ENCODE data around the gene AQP4.

Gene AQP4

DNA sequence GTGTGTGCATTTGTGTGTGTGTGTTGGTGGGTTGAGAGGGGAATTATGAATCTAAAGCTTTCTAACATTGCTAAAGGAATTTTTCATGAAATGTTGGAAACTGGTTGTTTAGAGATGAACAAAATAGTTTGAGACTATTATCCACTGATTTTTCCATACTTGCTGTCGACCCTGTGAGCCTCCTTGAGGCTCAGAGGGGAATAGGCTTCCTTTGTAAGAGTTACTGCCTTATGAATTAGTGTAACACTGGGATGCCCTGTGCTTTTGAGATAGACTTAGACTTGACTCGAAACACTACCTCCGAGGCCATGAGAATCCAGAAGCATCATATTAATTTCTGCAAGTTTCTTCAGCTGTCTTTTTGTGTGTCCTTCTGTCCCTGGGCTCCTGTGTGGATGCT lies 37.9 kb downstream of the AQP4 start:
- Histone ChIP-seq H3K27ac (replicated peaks; ENCODE audit: low read length) (no peak overlapping the region), H2BK15ac (ENCODE audit: low read length) (no peak overlapping the region), H3K9ac (ENCODE audit: low read depth, low read length, poor library complexity) (no peak overlapping the region), H3K4me1 (ENCODE audit: control insufficient read depth in 2 of 2, insufficient read depth in 1 of 2, low read depth in 1 of 2, low read length in 2 of 2) (peaks cover 0 to 2% of the 10 kb centered on the region in 2 donors), H2AK5ac (ENCODE audit: low read depth, low read length) (no peak overlapping the region), H4K91ac (ENCODE audit: low read depth, low read length, poor library complexity) (no peak overlapping the region), H3K27me3 (ENCODE audit: control insufficient read depth in 3 of 3, insufficient read depth in 3 of 3, low read depth in 1 of 3, low read length in 3 of 3) (no peaks in the 10 kb centered on the region), H2AFZ (ENCODE audit: low read length) (no peak overlapping the region), H4K8ac (ENCODE audit: low read depth, low read length) (no peak overlapping the region), H3K4me3 (ENCODE audit: low read length in 2 of 2) (no peak overlapping the region), H3K4ac (ENCODE audit: low read length) (no peak overlapping the region), H3K23ac (ENCODE audit: low read depth, low read length, poor library complexity) (no peak overlapping the region), H3K18ac (ENCODE audit: low read length) (no peak overlapping the region), H3K4me2 (ENCODE audit: insufficient read depth, low read length, poor library complexity, severe bottlenecking) (no peak overlapping the region), H3K9me3 (replicated peaks in 1 of 2; ENCODE audit: control insufficient read depth in 2 of 2, insufficient read depth in 1 of 2, low read depth in 1 of 2, low read length in 2 of 2) (peaks cover 0 to 2% of the 10 kb centered on the region in 2 donors), H3K14ac (ENCODE audit: low read length) (no peak overlapping the region), H3K79me1 (ENCODE audit: low read depth, low read length) (no peaks in the 10 kb centered on the region), H2BK12ac (ENCODE audit: low read length) (no peak overlapping the region), H2BK120ac (ENCODE audit: low read depth, low read length) (no peak overlapping the region), H2BK5ac (ENCODE audit: low read length) (no peak overlapping the region), H3K36me3 (replicated peaks in 1 of 2; ENCODE audit: control insufficient read depth in 2 of 2, insufficient read depth in 2 of 2, low read length in 2 of 2) (no peaks in the 10 kb centered on the region)
- WGBS, 2 donors (ENCODE audit: extremely low coverage in 2 of 2, insufficient read length in 2 of 2, insufficient replicate concordance in 1 of 2) = no CpG with 5 or more reads among the region's 3 CpGs
- no peak for DNase-seq (ENCODE audit: low spot score)

DNA sequence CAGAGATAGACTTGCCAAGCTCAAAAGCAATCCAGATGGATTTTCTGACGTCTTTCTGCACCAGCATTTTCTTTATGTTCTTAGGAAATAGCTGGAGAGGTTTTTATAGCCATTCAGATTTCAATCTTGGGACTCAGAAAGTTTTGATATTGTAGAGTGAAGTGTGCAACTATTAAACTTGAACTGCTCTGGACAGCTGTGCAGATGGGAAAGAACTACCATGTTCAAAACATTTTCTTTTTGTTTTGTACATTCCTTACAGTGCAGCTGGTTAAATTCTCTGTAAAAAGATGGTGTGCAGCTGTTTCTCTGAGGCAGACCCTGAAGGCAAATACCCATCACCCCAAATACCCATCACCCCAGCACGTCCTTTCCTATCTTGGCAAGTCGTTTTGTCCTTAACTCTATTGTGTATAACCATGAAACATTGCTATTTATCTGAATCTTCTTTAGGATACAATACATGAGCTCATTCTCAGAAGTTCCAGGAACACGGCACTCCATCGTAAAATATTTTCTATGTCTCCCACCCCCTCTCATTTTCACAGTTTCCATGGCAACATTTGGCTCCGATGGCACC lies 38.8 kb downstream of the AQP4 start:
- WGBS, 2 donors (ENCODE audit: extremely low coverage in 2 of 2, insufficient read length in 2 of 2, insufficient replicate concordance in 1 of 2) = no CpG with 5 or more reads among the region's 6 CpGs
- no peaks in the 10 kb centered on the region for H3K27me3 ChIP-seq (ENCODE audit: control insufficient read depth in 3 of 3, insufficient read depth in 3 of 3, low read depth in 1 of 3, low read length in 3 of 3)
- H2BK120ac ChIP-seq (ENCODE audit: low read depth, low read length) = no peak overlapping the region
- no peak overlapping the region for H3K9ac ChIP-seq (ENCODE audit: low read depth, low read length, poor library complexity)
- H3K27ac ChIP-seq (replicated peaks; ENCODE audit: low read length) = no peak overlapping the region
- H4K8ac ChIP-seq (ENCODE audit: low read depth, low read length) = no peak overlapping the region
- H3K4me3 ChIP-seq (ENCODE audit: low read length in 2 of 2) = no peak overlapping the region
- no peak overlapping the region for H3K14ac ChIP-seq (ENCODE audit: low read length)
- no peak overlapping the region for H2AK5ac ChIP-seq (ENCODE audit: low read depth, low read length)
- no peak overlapping the region for H2BK5ac ChIP-seq (ENCODE audit: low read length)
- DNase-seq (ENCODE audit: low spot score) = no peak
- no peak overlapping the region for H3K4me2 ChIP-seq (ENCODE audit: insufficient read depth, low read length, poor library complexity, severe bottlenecking)
- no peak overlapping the region for H2AFZ ChIP-seq (ENCODE audit: low read length)
- H4K91ac ChIP-seq (ENCODE audit: low read depth, low read length, poor library complexity) = no peak overlapping the region
- H3K36me3 ChIP-seq (replicated peaks in 1 of 2; ENCODE audit: control insufficient read depth in 2 of 2, insufficient read depth in 2 of 2, low read length in 2 of 2) = no peaks in the 10 kb centered on the region
- H3K4me1 ChIP-seq (ENCODE audit: control insufficient read depth in 2 of 2, insufficient read depth in 1 of 2, low read depth in 1 of 2, low read length in 2 of 2) = peaks cover 0 to 2% of the 10 kb centered on the region in 2 donors
- no peak overlapping the region for H3K4ac ChIP-seq (ENCODE audit: low read length)
- no peak overlapping the region for H3K18ac ChIP-seq (ENCODE audit: low read length)
- no peaks in the 10 kb centered on the region for H3K79me1 ChIP-seq (ENCODE audit: low read depth, low read length)
- no peak overlapping the region for H2BK15ac ChIP-seq (ENCODE audit: low read length)
- H3K23ac ChIP-seq (ENCODE audit: low read depth, low read length, poor library complexity) = no peak overlapping the region
- no peak overlapping the region for H2BK12ac ChIP-seq (ENCODE audit: low read length)
- H3K9me3 ChIP-seq (replicated peaks in 1 of 2; ENCODE audit: control insufficient read depth in 2 of 2, insufficient read depth in 1 of 2, low read depth in 1 of 2, low read length in 2 of 2) = peaks cover 0 to 2% of the 10 kb centered on the region in 2 donors

DNA sequence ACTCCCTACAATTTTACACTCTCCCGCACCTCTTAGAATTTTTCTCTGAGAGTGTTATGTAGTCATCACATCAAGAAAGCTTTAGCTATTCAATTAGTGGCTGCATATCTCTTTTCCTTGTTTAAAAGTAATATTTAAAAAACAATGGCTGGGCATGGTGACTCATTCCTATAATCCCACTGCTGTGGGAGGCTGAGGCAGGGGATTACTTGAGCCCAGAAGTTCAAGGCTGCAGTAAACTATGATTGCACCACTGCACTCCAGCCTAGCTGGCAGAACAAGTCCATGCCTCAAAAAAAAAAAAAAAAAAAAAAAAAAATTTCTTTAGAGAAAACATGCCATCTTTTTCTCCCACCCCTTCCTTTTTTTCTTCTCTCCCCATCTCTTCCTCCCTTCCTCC lies 44.3 kb downstream of the AQP4 start:
- Histone ChIP-seq H3K4me2 (ENCODE audit: insufficient read depth, low read length, poor library complexity, severe bottlenecking) (no peak overlapping the region), H4K91ac (ENCODE audit: low read depth, low read length, poor library complexity) (no peak overlapping the region), H3K23ac (ENCODE audit: low read depth, low read length, poor library complexity) (no peak overlapping the region), H3K27me3 (ENCODE audit: control insufficient read depth in 3 of 3, insufficient read depth in 3 of 3, low read depth in 1 of 3, low read length in 3 of 3) (no peaks in the 10 kb centered on the region), H3K4me1 (ENCODE audit: control insufficient read depth in 2 of 2, insufficient read depth in 1 of 2, low read depth in 1 of 2, low read length in 2 of 2) (no peaks in the 10 kb centered on the region), H2AK5ac (ENCODE audit: low read depth, low read length) (no peak overlapping the region), H3K9ac (ENCODE audit: low read depth, low read length, poor library complexity) (no peak overlapping the region), H2BK12ac (ENCODE audit: low read length) (no peak overlapping the region), H3K9me3 (replicated peaks in 1 of 2; ENCODE audit: control insufficient read depth in 2 of 2, insufficient read depth in 1 of 2, low read depth in 1 of 2, low read length in 2 of 2) (peaks cover 5 to 15% of the 10 kb centered on the region in 2 donors), H3K36me3 (replicated peaks in 1 of 2; ENCODE audit: control insufficient read depth in 2 of 2, insufficient read depth in 2 of 2, low read length in 2 of 2) (no peaks in the 10 kb centered on the region), H2BK120ac (ENCODE audit: low read depth, low read length) (no peak overlapping the region), H2BK15ac (ENCODE audit: low read length) (no peak overlapping the region), H3K14ac (ENCODE audit: low read length) (no peak overlapping the region), H2AFZ (ENCODE audit: low read length) (no peak overlapping the region), H2BK5ac (ENCODE audit: low read length) (no peak overlapping the region), H3K27ac (replicated peaks; ENCODE audit: low read length) (no peak overlapping the region), H4K8ac (ENCODE audit: low read depth, low read length) (no peak overlapping the region), H3K79me1 (ENCODE audit: low read depth, low read length) (no peaks in the 10 kb centered on the region), H3K18ac (ENCODE audit: low read length) (no peak overlapping the region), H3K4me3 (ENCODE audit: low read length in 2 of 2) (no peak overlapping the region), H3K4ac (ENCODE audit: low read length) (no peak overlapping the region)
- WGBS, 2 donors (ENCODE audit: extremely low coverage in 2 of 2, insufficient read length in 2 of 2, insufficient replicate concordance in 1 of 2) = no CpG with 5 or more reads among the region's 1 CpG
- no peak for DNase-seq (ENCODE audit: low spot score)

DNA sequence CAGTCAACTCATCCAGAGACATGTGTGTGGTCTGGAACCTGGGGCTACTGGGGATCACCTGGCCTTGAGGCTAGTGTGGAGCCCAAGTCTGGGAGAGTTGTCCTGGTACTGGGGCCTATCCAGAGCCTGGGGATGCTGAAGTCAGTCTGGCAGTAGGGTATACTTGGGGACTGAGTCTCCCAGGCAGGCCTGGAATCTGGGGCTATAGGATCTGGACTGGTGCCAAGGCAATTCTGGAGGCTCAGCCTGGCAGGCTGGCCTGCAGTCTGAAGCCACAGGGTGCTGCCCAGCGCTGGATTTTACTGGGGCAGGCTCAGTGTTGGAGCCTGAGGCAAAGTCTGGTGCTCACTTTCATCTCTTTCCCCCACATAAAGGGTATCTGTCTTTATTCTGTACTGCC lies 46.5 kb downstream of the AQP4 start:
- no peak overlapping the region for H4K8ac ChIP-seq (ENCODE audit: low read depth, low read length)
- no peak overlapping the region for H3K9ac ChIP-seq (ENCODE audit: low read depth, low read length, poor library complexity)
- H3K4me3 ChIP-seq (ENCODE audit: low read length in 2 of 2) = no peak overlapping the region
- no peak overlapping the region for H2BK120ac ChIP-seq (ENCODE audit: low read depth, low read length)
- no peak overlapping the region for H3K4ac ChIP-seq (ENCODE audit: low read length)
- no peak overlapping the region for H2AK5ac ChIP-seq (ENCODE audit: low read depth, low read length)
- H3K4me2 ChIP-seq (ENCODE audit: insufficient read depth, low read length, poor library complexity, severe bottlenecking) = no peak overlapping the region
- H3K27me3 ChIP-seq (ENCODE audit: control insufficient read depth in 3 of 3, insufficient read depth in 3 of 3, low read depth in 1 of 3, low read length in 3 of 3) = no peaks in the 10 kb centered on the region
- no peak for DNase-seq (ENCODE audit: low spot score)
- H3K9me3 ChIP-seq (replicated peaks in 1 of 2; ENCODE audit: control insufficient read depth in 2 of 2, insufficient read depth in 1 of 2, low read depth in 1 of 2, low read length in 2 of 2) = peaks cover 5 to 15% of the 10 kb centered on the region in 2 donors
- no peaks in the 10 kb centered on the region for H3K4me1 ChIP-seq (ENCODE audit: control insufficient read depth in 2 of 2, insufficient read depth in 1 of 2, low read depth in 1 of 2, low read length in 2 of 2)
- no peak overlapping the region for H3K23ac ChIP-seq (ENCODE audit: low read depth, low read length, poor library complexity)
- H2BK15ac ChIP-seq (ENCODE audit: low read length) = no peak overlapping the region
- H3K36me3 ChIP-seq (replicated peaks in 1 of 2; ENCODE audit: control insufficient read depth in 2 of 2, insufficient read depth in 2 of 2, low read length in 2 of 2) = no peaks in the 10 kb centered on the region
- no peak overlapping the region for H3K14ac ChIP-seq (ENCODE audit: low read length)
- H3K27ac ChIP-seq (replicated peaks; ENCODE audit: low read length) = no peak overlapping the region
- H2BK12ac ChIP-seq (ENCODE audit: low read length) = no peak overlapping the region
- H2BK5ac ChIP-seq (ENCODE audit: low read length) = no peak overlapping the region
- no CpG with 5 or more reads among the region's 1 CpG for WGBS, 2 donors (ENCODE audit: extremely low coverage in 2 of 2, insufficient read length in 2 of 2, insufficient replicate concordance in 1 of 2)
- no peak overlapping the region for H2AFZ ChIP-seq (ENCODE audit: low read length)
- no peaks in the 10 kb centered on the region for H3K79me1 ChIP-seq (ENCODE audit: low read depth, low read length)
- H3K18ac ChIP-seq (ENCODE audit: low read length) = no peak overlapping the region
- no peak overlapping the region for H4K91ac ChIP-seq (ENCODE audit: low read depth, low read length, poor library complexity)
